Hematopoietic multipotent progenitor cell treated with erythropoietin and hydrocortisone succinate and interleukin-3 and kit ligand, for 6 days (in vitro differentiated cells): Measurements from ENCODE around the gene AFAP1.

Source experiments
- DNase-seq: peaks from one replicate; pipeline ENCODE4 v3.0.0-alpha.2; 2015

AFAP1 gene

GRCh38 chr4:7939377-7940108 lies at the start of gene AFAP1:
Gene AFAP1 (minus strand): TSS chr4:7939861. CDS start chr4:7872078, 67,783 bp downstream.
- DNase-seq: peak; percentile 90

GRCh38 chr4:7988437-7988836 lies 48.8 kb upstream of the AFAP1 start:
- DNase-seq: no peak

GRCh38 chr4:7987148-7987989 lies 47.7 kb upstream of the AFAP1 start:
- peak; percentile 88 for DNase-seq

GRCh38 chr4:7985891-7986441 lies 46.3 kb upstream of the AFAP1 start:
- no peak for DNase-seq

- DNase-seq: no peak
Observed at GRCh38 chr4:7985072-7985471, 45.4 kb upstream of the AFAP1 start.

- no peak for DNase-seq
Observed at GRCh38 chr4:7984286-7984925, 44.7 kb upstream of the AFAP1 start.

- DNase-seq: no peak
Observed at GRCh38 chr4:7983296-7983695, 43.6 kb upstream of the AFAP1 start.

- no peak for DNase-seq
Observed at GRCh38 chr4:7981738-7982394, 42.2 kb upstream of the AFAP1 start.

- no peak for DNase-seq
Observed at GRCh38 chr4:7980036-7980435, 40.4 kb upstream of the AFAP1 start.

GRCh38 chr4:7979652-7979968 lies 39.9 kb upstream of the AFAP1 start:
- no peak for DNase-seq

GRCh38 chr4:7978907-7979651 lies 39.4 kb upstream of the AFAP1 start:
- no peak for DNase-seq

GRCh38 chr4:7978489-7978888 lies 38.8 kb upstream of the AFAP1 start:
- DNase-seq: no peak

GRCh38 chr4:7976634-7977033 lies 37.0 kb upstream of the AFAP1 start:
- DNase-seq: no peak

GRCh38 chr4:7976025-7976424 lies 36.4 kb upstream of the AFAP1 start:
- no peak for DNase-seq

GRCh38 chr4:7974425-7974824 lies 34.8 kb upstream of the AFAP1 start:
- no peak for DNase-seq

GRCh38 chr4:7973545-7973981 lies 33.9 kb upstream of the AFAP1 start:
- DNase-seq: no peak

GRCh38 chr4:7971881-7972500 lies 32.3 kb upstream of the AFAP1 start:
- DNase-seq: no peak

- DNase-seq: no peak
Observed at GRCh38 chr4:7971159-7971631, 31.5 kb upstream of the AFAP1 start.

- DNase-seq: no peak
Observed at GRCh38 chr4:7970361-7970946, 30.8 kb upstream of the AFAP1 start.

GRCh38 chr4:7968262-7968896 lies 28.7 kb upstream of the AFAP1 start:
- no peak for DNase-seq
